GM21447 (cell line): ENCODE measurements around the gene GGACT.
"Not testable (repeated sequence)": the region's sequence is repeated elsewhere in the genome, so short reads cannot be mapped to it uniquely, and the experiment has no call there.

ENCODE experiments used
- ATAC-seq: cut with Tn5 transposase; IDR thresholded peaks from one replicate; pipeline ENCODE4 v1.9.1; 2021; ENCODE audit not compliant: unreplicated experiment

Gene GGACT

GRCh38 chr13:100601716-100602115 is 13.1 kb upstream of the GGACT start:
- no peak for ATAC-seq

- ATAC-seq = no peak
These were observed 12.3 kb upstream of the GGACT start for GRCh38 chr13:100600915-100601314.

GRCh38 chr13:100600461-100600860 is 11.9 kb upstream of the GGACT start:
- ATAC-seq = no peak

GRCh38 chr13:100597253-100597652 is 8.7 kb upstream of the GGACT start:
- no peak for ATAC-seq

- ATAC-seq = no peak
These were observed 7.9 kb upstream of the GGACT start for GRCh38 chr13:100596516-100596915.

DNA sequence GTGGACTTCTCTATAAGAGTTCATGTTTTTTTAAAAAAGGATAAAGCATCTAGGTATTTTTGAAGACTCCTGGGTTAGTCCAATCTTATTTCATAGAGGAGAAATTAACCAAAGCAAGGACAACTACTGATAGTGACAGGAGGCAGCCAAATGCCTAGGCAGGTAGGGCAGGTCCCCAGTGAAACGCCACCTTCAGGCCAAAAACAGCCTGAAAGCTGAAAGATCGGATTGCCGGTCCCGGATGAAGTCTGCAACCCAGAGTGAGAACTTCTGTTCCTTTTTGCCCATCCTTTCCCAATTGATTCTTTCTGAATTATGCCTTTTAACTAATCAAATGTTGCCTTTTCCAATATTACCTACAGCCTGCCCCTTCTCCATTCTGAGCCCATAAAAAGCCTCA is 6.1 kb upstream of the GGACT start:
- ATAC-seq = no peak

DNA sequence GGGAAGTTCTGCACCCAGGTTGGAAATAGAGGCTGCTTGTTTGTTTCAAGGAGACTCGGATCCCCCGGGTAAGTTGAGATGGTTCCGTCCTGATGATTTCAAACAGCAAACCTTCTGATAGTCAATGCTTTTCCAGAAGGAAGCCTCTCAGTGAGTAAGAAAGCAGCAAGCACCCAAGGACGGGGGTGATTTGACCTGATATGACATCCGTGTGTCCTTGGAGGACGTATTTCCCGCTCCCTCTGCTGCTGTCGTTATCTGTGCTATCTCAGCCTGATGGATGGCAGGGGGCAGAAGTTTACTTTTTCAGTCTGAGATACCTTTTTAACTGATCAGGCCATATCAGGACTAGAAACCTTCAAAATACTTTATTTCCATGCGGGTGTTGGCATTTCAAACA is 5.7 kb upstream of the GGACT start:
- ATAC-seq = no peak

GRCh38 chr13:100589178-100589725 is 663 bp upstream of the GGACT start:
- ATAC-seq = no peak

- ATAC-seq = no peak
These were observed 3.7 kb downstream of the GGACT start for GRCh38 chr13:100584896-100585295.

- no peak for ATAC-seq
These were observed 7.1 kb downstream of the GGACT start for GRCh38 chr13:100581504-100581903.

DNA sequence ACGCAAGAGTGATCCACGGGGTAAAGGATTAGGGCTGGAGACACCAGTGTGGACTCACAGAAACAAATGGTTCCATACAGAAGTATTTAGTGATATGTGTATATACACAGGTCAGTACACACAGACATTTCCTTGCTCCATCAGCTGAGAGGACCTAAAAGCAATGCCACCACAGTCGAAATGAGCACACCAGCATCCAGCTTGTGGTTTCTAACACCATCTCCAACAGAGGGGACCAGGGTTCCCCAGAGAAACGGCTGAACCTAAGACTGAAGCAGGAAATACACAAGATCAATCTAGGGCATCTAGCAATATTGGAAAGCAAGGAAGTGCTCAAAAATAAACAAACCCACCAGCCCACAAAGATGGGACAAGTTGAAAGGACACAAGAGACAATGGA is 7.6 kb downstream of the GGACT start:
- no peak for ATAC-seq

DNA sequence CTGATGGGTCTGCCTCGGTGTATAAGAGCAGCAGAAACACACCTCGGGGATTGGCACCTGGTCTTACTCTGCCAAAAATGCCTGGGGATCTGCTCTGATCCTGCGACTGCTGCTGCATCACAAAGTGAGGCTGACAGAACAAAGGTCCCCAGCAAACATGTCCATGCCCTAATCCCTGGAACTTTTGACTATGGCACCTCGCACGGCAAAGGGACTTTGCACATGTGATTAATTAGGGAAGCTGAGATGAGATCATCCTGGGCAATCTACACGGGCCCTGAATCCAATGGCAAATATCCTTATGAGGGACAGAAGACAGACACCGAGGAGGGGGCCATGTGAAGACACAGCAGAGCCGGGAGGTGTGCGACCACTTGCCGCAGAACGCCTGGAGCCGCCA is 8.5 kb downstream of the GGACT start:
- no peak for ATAC-seq

DNA sequence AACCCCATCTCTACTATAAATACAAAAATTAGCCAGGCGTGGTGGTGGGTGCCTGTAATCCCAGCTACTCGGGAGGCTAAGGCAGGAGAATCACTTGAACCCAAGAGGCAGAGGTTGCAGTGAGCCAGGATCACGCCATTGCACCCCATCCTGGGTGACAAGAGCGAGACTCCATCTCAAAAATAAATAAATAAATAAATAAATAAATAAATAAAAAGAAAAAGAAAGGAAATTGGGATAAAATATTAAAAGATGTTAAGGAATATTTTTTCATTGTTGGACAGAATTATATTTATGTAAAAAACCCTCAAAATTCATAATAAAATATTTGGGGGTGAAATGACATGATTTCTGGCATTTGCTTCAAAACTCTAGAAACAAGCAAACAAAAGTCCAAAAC is 11.3 kb downstream of the GGACT start:
- ATAC-seq = not testable (repeated sequence)

DNA sequence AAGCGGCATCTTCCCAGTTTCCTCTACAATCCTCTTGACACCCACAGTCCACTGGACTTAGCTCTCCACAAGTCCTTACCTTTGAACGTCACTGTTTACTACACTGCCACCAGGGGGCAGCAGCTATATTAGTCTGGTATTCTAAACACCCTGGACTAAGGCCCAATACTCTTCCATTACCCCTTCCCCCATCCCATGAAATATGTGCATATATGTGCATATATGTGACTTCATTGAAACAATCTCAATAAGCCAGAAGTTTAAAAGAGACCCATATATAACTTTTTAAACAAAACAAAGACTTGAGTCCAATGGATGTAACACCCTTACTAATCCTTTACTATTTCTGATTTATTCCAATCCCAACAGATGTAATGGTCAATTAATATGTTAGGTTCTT is 15.5 kb downstream of the GGACT start:
- peak; percentile 99 for ATAC-seq

- ATAC-seq = no peak
These were observed 22.0 kb downstream of the GGACT start for GRCh38 chr13:100566543-100566942.

DNA sequence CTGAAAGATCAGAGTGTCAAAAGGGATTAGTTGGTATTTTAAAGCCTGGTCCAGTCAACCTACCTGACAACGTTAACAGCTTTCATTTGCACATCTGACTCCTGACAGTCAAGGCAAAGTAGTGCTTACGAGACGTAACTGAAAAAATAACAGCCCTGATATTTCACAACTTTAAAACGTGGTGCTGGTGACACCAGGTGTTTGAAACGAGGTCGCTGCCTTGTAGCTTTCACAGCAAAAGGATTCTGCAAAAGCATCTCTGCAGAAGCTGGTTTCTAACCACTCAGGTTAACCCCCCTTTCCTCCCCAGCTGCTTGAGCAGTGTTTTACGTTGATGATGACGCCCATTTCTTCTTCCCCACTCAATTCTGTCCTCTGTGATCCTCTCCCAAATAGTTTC is 23.3 kb downstream of the GGACT start:
- ATAC-seq = no peak

DNA sequence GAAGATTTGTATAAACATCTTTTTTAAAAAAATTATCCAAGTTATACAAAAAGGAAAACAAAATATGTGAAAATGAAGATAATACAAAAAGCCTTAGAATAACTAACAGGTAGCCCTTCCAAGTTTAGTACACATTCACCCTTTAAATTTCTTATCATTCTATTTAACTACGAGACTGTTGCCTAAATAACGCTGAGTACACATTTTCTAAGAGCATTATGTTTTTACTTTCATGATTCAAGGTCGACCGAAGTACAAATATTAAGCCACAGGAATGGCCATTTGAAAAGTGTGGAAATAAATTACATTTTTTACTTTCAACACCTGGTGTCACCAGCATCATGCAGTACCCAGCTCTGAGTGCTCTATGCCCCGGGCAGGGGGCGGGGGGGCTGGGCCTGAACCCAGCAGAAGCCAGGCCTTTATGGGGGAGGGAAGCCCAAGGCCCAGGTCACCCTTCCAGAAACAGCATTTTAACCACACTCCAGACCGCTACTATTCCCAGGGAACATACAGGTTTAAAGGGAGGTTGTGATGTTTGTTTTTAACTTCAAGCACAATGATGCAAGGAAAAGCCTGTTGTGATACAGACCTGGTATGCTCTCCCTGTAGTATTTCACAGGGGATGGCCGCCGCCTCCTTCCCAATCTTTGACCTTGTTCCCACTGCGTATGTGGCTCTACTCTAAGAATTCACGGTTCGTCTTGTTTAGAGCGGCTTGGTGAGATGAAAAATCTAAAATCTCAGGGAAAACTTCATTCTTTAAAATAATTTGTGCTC is 24.0 kb downstream of the GGACT start:
- no peak for ATAC-seq

GRCh38 chr13:100563779-100564178 is 24.8 kb downstream of the GGACT start:
- ATAC-seq = no peak

DNA sequence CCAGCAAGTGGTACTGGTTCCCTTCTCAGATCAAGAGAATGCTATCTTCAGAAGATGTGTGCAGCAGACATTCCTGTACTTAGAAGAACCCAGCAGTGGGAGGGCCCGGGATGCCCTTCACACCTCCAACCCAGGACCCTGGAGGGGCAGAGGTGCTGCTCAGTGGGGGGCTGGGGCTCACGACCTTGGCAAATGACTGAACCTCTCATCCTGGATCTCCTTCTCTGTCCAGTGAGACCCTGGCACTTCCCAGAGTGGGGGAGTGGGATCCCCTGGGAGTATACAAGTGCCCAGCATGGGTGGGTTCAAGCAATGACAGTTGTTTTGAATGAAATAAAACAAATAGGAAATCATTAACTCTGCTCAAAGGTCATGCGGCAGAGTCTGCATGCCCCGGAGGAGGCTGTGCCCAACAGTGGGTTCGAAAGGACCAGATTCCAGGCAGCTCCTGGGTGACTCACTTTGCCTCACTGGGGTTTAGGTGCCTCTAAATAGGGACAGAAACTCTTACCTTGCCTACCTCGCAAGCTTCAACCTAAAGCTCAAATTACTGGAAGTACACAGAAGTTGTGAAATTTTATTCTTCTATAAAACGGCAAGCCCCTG is 26.9 kb downstream of the GGACT start:
- ATAC-seq = no peak

DNA sequence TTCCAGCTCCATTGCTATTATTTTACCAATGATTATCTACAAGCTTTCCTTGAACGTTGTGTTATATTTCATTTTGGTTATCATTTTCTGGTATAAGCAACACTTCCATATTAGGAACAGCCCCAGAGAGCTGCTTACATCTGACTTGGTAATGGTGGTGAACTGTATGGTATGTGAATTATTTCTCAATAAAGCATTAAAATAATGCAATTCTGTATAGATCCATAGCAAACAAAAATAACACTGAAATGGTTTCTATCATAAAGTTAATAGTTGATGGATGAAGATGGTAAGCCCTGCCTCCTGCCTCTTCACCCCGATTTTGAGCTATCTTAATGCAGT is 27.5 kb downstream of the GGACT start:
- ATAC-seq = no peak

- ATAC-seq = no peak
These were observed 28.0 kb downstream of the GGACT start for GRCh38 chr13:100560498-100561157.

- ATAC-seq = no peak
These were observed 28.7 kb downstream of the GGACT start for GRCh38 chr13:100559886-100560285.
